ENCODE results near the gene UGT2B7.

DNA sequence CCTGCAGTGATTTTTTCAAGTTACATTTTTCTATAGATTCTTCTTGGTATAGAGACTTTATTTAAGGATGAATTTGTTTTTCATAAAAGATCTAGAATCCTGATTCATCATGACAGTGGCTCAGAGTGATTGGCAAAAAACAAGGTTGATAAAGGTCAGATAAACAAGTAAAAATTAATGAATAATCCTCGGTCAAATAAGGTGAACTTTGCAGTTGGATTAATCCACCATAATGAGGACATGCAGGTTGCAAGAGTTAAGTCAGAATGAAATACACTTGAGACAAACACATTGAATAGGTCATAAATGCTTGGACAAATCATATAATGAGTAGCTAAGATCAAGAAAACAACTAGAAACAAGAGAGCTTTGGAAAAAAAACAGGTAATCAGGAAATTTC is 22.9 kb upstream of the UGT2B7 start:
- TF ChIP-seq, protein P1, sequence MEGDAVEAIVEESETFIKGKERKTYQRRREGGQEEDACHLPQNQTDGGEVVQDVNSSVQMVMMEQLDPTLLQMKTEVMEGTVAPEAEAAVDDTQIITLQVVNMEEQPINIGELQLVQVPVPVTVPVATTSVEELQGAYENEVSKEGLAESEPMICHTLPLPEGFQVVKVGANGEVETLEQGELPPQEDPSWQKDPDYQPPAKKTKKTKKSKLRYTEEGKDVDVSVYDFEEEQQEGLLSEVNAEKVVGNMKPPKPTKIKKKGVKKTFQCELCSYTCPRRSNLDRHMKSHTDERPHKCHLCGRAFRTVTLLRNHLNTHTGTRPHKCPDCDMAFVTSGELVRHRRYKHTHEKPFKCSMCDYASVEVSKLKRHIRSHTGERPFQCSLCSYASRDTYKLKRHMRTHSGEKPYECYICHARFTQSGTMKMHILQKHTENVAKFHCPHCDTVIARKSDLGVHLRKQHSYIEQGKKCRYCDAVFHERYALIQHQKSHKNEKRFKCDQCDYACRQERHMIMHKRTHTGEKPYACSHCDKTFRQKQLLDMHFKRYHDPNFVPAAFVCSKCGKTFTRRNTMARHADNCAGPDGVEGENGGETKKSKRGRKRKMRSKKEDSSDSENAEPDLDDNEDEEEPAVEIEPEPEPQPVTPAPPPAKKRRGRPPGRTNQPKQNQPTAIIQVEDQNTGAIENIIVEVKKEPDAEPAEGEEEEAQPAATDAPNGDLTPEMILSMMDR (IDR thresholded peaks at IDR 0.05; ENCODE audit: insufficient read depth, low read length, poor library complexity, severe bottlenecking): no peak
- no peak for TF ChIP-seq EZH2phosphoT487 (conservative IDR thresholded peaks at IDR 0.05; ENCODE audit: low read length)

Measured in SU-DHL-6 (cell line).